Central memory CD8-positive, alpha-beta T cell (primary cell): ENCODE data around the gene ZNF143.

Experiments used
- ATAC-seq: fragments of 150-1000 bp; cut with Tn5 transposase; replicated peaks from 2 replicates; pipeline ENCODE4 v1.10.0; 2022; ENCODE audit warnings: mild to moderate bottlenecking, moderate FRiP score, moderate number of reproducible peaks; ENCODE audit not compliant: poor library complexity, severe bottlenecking; ENCODE audit errors: extremely low read depth
- DNase-seq, 2 donors: peaks; one replicate each; pipeline ENCODE4 v3.0.0; 2021; ENCODE audit warnings: low spot score in 2 of 2
- H3K27ac Mint-ChIP-seq: one replicate; pipeline ENCODE4 v1.8.0; 2022; ENCODE audit warnings: low read depth, mild to moderate bottlenecking, moderate library complexity, mixed read lengths
- H3K27me3 Mint-ChIP-seq: one replicate; pipeline ENCODE4 v1.8.0; 2022; ENCODE audit warnings: mixed read lengths
- H3K36me3 Mint-ChIP-seq: one replicate; pipeline ENCODE4 v1.8.0; 2022; ENCODE audit warnings: mild to moderate bottlenecking, moderate library complexity, mixed read lengths; ENCODE audit not compliant: insufficient read depth
- H3K4me1 Mint-ChIP-seq: one replicate; pipeline ENCODE4 v1.8.0; 2022; ENCODE audit warnings: mixed read lengths
- H3K4me3 Mint-ChIP-seq: one replicate; pipeline ENCODE4 v1.8.0; 2022; ENCODE audit warnings: mild to moderate bottlenecking, moderate library complexity, mixed read lengths
- H3K9me3 Mint-ChIP-seq: one replicate; pipeline ENCODE4 v1.8.0; 2022; ENCODE audit warnings: mixed read lengths

ZNF143 gene

GRCh38 chr11:9574622-9575259 lies 113.9 kb downstream of the ZNF143 start:
- DNase-seq (no peak), ATAC-seq (no peak)
- Mint-ChIP-seq H3K27ac (peak overlapping the region; percentile 96), H3K27me3 (no peaks in the 10 kb centered on the region), H3K4me3 (peak overlapping the region; percentile 80), H3K36me3 (peaks cover 14% of the 10 kb centered on the region), H3K4me1 (peaks cover 37% of the 10 kb centered on the region), H3K9me3 (no peaks in the 10 kb centered on the region)

DNA sequence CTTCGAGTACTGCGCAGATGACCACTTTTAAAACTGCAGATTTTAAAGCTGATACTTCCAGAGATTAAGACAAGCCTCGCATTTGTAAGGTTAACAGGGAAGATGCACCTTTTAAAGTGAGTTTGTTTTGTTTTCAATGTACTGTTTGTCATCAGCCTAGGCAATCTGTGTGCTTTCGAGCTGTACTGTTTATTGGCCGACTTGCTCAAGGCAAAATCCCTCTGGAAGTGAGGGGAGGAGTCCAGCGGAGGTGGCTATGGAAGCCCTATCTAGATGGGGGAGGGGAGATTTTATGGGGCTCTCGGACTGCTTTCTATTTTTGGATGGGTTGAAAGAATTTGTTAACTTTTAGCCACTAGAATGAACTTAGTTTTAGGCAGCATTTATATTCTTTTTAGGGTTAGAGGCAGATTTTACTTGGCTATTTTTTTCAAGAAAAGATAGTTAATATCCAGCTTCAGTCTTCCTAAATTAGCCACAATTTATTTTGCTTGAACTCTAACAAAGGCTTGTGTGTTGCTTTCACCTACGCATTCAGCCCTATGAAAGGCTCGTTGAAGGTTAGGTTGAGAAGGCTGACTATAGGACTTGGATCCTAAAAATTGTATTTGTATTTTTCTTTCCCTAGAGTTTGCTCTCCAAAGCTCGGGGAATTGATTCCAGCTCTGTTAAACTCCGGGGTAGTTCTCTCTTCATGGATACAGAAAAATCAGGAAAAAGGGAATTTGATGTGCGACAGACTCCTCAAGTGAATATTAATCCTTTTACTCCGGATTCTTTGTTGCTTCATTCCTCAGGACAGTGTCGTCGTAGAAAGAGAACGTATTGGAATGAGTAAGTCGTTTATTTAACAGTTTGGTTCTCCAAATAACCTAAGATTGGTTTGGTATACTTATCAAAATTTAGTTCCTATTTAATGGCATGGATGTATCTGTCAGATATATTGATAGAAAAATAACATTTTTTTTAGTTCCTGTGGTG lies 114.7 kb downstream of the ZNF143 start:
- H3K27me3 Mint-ChIP-seq = no peaks in the 10 kb centered on the region
- peaks cover 37% of the 10 kb centered on the region for H3K4me1 Mint-ChIP-seq
- peak overlapping the region; percentile 96 for H3K27ac Mint-ChIP-seq
- no peak for DNase-seq
- no peak for ATAC-seq
- no peaks in the 10 kb centered on the region for H3K9me3 Mint-ChIP-seq
- H3K36me3 Mint-ChIP-seq = peaks cover 12% of the 10 kb centered on the region
- H3K4me3 Mint-ChIP-seq = peak overlapping the region; percentile 80

DNA sequence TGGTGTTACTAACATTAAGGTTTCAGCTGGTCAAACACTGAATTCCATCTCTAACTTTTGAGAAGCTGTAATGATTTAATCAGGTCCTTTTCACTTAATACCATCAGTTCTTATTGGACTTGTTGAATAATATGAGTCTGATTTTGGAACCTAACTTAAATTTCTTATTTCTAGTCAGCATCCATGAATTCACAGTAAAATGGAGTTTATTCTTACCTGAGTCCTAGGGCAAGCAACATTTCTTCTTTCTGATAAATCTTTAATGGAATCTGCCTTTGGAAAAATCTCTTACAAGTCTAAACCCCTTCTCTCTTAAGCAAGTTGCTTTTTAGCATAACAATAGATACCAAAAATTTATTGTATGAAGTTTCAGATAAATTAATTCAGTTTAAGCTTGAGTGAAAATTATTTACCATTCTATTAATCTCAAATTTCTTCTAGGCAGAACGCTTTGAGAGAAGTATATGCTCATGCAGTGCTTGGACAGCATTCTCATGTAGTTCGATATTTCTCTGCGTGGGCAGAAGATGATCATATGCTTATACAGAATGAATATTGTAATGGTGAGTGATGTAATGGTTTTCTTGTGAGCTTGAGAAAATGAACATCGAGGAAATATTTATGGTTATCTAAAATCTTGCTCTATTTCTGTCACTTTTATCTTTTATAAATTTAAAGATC lies 116.0 kb downstream of the ZNF143 start:
- H3K4me3 Mint-ChIP-seq = peak overlapping the region; percentile 80
- H3K4me1 Mint-ChIP-seq = peaks cover 37% of the 10 kb centered on the region
- H3K9me3 Mint-ChIP-seq = no peaks in the 10 kb centered on the region
- H3K36me3 Mint-ChIP-seq = peaks cover 15% of the 10 kb centered on the region
- peak overlapping the region; percentile 96 for H3K27ac Mint-ChIP-seq
- DNase-seq (no peak), ATAC-seq (no peak)
- H3K27me3 Mint-ChIP-seq = no peaks in the 10 kb centered on the region

DNA sequence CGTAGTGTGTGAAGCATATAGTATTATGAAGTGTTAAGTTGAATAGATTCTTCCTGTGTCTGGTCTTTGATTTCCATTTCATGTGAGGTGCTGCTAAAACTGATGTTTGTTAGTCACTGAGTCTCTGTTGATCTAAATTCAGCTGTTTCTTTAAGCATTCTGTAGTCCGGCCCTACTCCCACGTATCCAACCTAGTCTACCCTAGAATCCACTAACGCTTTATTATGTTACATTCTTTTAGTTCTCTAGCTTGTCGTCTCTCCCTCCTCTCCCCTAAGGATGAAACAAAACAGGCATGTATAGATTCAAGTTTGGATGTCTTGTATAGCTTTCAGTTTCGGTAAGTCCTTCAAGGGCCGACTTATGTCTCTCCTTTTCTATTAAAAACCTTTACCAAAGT lies 116.7 kb downstream of the ZNF143 start:
- ATAC-seq (peak; percentile 8), DNase-seq (no peak)
- Mint-ChIP-seq H3K4me3 (peak overlapping the region; percentile 80), H3K4me1 (peaks cover 37% of the 10 kb centered on the region), H3K9me3 (no peaks in the 10 kb centered on the region), H3K36me3 (peaks cover 17% of the 10 kb centered on the region), H3K27me3 (no peaks in the 10 kb centered on the region), H3K27ac (peak overlapping the region; percentile 96)
